Renal pelvis (tissue), 4 donors: ENCODE results near the gene SPDYE17. TPM values are rescaled to one million over a fixed set of nuclear protein-coding genes. Genes with fewer than 3 reads are reported as not detected.
"Not testable (repeated sequence)": the region's sequence is repeated elsewhere in the genome, so short reads cannot be mapped to it uniquely, and the experiment has no call there.

Experiments
- DNase-seq: peaks from one replicate; pipeline ENCODE4 v3.0.0-alpha.2; 2013
- polyA plus RNA-seq, 3 donors: library from polyadenylated mRNA; unstranded; fragments of 120-200 nt; gene quantifications; one replicate each; pipeline ENCODE4 v1.2.1, GENCODE V29; 2013; ENCODE audit not compliant: insufficient read length in 3 of 3

The SPDYE17 gene
- polyA plus RNA-seq, 3 donors, result not detected

DNA sequence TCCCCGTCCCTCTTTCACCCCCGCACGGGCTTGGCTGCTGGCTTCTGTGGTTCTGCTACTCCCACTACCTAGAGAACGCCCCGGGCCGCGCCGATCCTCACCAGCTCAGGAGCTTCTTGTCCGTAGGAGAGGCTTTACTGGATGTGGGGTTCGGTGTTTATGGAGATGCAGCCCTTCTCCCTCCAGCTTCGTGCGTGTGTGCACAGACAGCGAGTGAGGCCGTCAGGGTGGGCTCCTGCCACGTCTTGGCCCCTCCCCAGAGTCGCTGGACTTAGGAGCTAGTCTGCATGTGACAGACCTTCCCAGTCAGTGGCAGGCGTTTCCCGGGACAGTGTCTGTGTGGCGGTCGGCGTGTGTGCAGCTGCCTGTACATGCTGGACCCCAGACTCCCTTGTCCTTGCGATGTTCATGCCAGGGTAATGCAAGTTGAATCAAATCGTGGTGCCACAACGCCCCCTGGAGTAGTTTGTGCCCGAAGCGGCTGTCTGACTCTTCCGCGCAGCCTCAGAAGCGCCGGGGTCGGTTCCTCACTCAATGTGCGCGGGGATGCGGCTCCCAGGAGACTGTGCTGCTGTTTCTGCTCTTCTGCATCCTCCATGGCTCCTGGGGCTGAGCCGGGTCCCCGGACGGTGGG, 32.6 kb downstream of the SPDYE17 start:
- not testable (repeated sequence) for DNase-seq

GRCh38 chr7:76998764-76999450, 33.3 kb downstream of the SPDYE17 start:
- not testable (repeated sequence) for DNase-seq

GRCh38 chr7:76998285-76998589, 33.9 kb downstream of the SPDYE17 start:
- no peak for DNase-seq

DNA sequence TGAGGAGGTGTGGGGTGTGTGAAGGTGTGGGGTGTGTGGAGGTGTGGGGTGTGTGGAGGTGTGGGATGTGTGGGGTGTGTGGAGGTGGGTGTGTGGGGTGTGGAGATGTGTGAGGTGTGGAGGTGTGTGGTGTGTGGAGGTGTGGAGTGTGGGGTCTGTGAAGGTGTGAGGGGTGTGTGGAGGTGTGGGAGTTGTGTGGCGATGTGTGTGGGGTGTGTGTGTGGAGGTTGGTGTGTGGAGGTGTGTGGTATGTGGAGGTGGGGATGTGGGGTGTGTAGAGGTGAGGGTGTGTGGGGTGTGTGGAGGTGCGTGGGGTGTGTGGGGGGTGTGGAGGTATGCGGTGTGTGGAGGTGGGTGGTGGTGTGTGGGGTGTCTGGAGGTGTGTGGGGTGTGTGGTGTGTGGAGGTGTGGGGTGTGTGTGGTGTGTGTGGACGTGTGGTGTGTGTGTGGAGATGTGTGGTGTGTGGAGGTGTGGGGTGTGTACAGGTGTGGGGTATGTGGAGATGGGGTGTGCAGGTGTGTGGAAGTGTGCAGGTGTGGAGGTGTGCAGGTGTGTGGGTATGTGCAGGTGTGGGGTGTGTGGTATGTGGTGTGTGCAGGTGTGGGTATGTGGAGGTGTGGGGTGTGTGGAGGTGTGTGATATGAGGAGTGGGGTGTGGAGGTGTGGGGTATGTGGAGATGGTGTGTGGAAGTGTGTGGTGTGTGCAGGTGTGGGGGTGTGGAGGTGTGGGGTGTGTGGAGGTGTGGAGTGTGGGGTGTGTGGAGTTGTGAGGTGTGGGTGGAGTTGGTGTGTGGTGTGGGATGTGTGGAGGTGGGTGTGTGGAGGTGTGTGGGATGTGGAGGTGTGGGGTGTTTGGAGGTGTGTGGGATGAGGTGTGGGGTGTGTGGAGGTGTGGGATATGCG, 34.5 kb downstream of the SPDYE17 start:
- DNase-seq, result no peak

- not testable (repeated sequence) for DNase-seq
These were observed 35.2 kb downstream of the SPDYE17 start for GRCh38 chr7:76996932-76997331.

- DNase-seq, result not testable (repeated sequence)
These were observed 37.9 kb downstream of the SPDYE17 start for GRCh38 chr7:76994286-76994685.

- not testable (repeated sequence) for DNase-seq
These were observed 38.3 kb downstream of the SPDYE17 start for GRCh38 chr7:76993831-76994230.

- DNase-seq, result not testable (repeated sequence)
These were observed 39.3 kb downstream of the SPDYE17 start for GRCh38 chr7:76992871-76993270.

- not testable (repeated sequence) for DNase-seq
These were observed 40.0 kb downstream of the SPDYE17 start for GRCh38 chr7:76992204-76992603.

DNA sequence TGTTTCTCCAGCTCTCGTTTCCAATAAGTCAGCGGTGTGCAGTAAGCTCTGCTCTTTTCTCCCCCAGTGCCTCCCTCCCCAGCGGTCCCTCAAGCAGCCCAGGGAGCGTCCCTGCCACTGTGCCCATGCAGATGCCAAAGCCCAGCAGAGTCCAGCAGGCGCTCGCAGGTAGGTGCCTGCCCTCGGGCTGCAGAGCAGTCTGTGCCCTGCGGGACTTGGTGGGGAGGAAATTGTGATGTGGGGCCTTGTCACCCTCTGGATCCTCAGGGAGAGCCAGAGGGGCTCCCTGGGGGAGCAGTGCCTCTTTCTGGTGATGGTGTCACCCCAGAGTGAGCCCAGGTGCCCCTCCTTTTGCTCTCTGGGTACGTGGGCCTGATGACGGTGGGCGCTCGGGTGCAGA, 42.0 kb downstream of the SPDYE17 start:
- not testable (repeated sequence) for DNase-seq

DNA sequence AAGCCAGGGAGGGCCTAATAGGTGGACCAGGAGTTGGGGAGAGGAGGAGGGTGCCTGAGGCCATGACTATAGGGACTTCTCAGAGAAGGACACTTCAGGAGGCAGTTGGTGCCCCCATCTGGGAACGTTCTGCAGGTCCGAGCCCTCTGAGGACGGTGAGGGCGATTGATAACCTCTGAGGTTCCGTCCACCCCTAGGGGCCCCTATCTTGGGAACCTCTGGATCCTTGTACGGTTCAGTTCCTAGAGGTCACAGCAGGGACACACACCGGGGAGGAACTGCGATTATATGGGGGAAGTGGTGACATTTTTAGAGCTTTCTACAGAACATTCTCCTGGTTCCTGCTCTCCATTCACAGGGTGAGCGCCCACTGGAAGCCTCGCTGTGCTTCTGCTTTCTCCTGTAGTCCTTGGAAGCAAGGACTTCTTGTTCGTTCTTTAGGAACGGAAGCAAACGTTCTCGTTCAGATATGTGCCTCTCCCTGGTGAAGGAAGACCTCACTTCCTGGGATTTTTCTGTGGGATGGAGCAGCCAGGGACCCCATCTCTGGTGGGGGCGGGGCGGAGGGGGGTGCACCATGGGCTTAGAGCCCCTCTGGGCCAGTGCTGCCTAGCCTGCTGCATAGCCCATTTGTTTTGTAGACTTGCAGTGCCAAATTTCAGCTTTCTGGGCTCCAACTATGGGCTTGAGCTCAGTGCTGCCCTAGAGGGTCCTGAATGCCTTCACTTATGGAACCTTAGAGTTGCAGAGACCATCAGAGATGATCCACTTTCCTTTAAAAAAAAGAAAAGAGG, 46.0 kb downstream of the SPDYE17 start:
- not testable (repeated sequence) for DNase-seq

DNA sequence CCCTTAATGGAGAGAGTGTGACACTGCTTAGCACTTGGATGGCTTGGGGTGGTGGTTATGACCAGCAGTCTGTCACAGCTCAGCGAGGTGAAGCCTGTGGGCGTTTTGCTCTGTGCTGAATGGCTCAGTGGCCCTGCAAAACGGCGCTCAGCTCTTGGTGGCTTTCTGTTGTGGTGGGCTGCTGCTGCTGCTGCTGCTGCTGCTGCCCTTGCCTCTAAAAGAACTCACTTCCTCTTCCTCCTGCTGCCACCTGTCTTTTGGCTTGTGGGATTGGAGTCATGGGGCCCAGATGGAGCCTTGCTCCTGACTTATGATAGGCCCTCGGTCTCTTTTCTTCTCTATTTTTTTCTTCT, 47.4 kb downstream of the SPDYE17 start:
- DNase-seq, result not testable (repeated sequence)

DNA sequence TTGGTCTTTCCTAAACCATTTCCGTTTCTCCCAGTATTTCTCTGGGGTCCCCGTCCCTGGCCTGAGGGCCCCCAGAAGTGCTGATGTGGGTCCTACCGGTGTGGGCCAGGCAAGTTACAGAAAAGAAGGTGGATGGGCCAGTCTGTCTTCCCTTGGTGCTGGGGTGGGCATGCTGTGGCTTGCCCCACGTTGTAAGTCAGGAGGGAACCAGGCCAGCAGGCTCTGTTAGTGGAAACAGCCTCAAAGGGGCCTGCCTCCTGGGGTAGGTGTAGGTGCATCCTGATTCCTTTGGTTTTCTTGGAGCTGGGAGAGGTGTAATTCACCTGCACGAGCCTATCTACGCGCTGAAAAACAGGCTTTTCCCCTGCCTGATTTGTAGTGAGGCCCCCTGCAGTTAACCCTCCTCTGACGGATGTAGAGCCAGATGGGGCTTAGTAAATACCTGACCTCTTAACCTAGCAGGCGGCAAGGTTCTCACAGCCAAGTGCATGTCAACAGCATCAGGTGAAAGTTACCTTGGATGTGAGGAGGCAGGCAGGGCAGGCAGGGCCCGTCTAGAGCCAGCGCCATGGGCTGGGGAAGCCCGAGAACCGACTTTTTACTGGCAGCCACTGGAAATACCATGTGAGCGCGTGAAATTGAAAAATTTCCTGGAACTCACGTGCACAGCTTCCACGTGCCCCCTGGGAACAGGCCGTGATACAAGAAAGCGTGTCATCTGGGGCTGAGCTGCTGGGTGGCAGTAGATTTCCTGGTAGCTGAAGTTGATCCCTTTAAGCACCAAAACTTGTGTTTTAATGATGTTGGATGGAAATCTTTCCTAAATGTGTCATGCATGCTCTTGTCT, 48.0 kb downstream of the SPDYE17 start:
- not testable (repeated sequence) for DNase-seq

DNA sequence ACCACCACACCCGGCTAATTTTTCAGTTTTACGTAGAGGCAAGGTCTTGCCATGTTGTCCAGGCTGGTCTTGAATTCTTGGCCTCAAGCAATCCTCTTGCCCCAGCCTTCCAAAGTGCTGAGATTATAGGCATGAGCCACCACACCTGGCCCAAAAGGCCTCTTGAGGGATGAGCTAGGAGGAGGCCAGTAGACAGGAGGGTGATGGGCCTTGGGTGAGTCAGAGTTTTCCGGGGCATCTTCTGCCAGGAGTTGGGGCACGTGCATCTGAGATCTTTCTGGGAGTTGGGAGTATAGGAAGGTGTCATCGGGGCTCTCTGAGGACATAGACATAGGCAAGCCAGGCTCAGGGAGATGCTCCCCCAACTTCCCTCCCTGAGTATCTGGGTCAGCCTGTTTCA, 48.8 kb downstream of the SPDYE17 start:
- DNase-seq, result not testable (repeated sequence)

- DNase-seq, result not testable (repeated sequence)
These were observed 49.7 kb downstream of the SPDYE17 start for GRCh38 chr7:76982501-76982900.

GRCh38 chr7:76981187-76981970, 50.8 kb downstream of the SPDYE17 start:
- not testable (repeated sequence) for DNase-seq

- DNase-seq, result not testable (repeated sequence)
These were observed 51.6 kb downstream of the SPDYE17 start for GRCh38 chr7:76980576-76980975.

- DNase-seq, result not testable (repeated sequence)
These were observed 54.3 kb downstream of the SPDYE17 start for GRCh38 chr7:76977761-76978367.

DNA sequence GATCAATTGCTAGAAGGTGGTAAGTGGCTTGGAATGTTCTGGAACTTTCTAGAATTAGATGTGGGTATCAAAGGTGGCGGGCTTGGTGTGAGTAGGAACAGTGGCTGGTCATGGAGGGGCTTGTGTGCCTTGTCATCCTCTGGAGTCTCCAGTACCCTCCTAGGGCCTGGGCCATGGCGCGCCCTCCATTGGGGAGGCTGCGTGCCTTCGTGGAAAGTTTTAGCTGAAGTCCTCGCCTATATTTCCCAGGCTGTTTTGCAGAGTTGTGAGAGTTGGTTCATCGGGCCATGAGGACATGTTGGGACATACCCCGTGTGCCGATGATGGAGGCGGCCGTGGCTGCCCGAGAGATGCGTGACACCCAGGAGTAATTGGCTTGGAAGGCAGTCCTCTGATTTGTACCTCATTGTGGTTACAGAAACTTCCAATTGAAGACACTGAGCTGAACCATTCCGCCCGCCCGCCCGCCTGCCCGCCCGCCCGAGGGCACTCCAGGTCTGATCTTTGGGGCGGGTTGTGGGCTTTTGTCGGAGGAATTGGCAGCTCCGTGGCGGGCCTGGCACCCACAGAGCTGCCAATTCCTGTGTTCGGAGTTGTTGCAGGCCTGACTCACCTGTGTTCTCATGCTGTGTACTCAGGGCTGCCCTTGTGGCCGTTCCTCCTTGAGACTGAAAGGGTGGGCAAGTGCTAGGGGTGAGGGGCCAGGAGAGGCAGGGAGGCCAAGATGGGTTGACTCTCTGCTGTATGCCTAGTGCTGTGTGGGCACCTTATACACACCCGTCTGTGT, 57.2 kb downstream of the SPDYE17 start:
- DNase-seq, result not testable (repeated sequence)
